Endothelial cell of umbilical vein (primary cell): ENCODE results near the gene POLR3B. TPM values are rescaled to one million over a fixed set of nuclear protein-coding genes. Genes with fewer than 3 reads are reported as not detected.

Experiments used
- BruUV-seq: library from RNA; stranded (reverse); fragments of 400-500 nt; replicated peaks from 2 replicates; lab custom pipeline; 2021; lab: Mats Ljungman, UMichigan
- CTCF ChIA-PET: fragments of 300-600, 350-600 bp; sonication (Branson Sonifier 250); formaldehyde crosslinking; loops from one replicate; lab custom pipeline; 2021; ENCODE audit warnings: antibody characterized with exemption, inconsistent platforms; lab: Charles Lee
- POLR2A ChIA-PET: fragments of 300-600, 350-600 bp; sonication (Branson Sonifier 250); formaldehyde crosslinking; loops from one replicate; lab custom pipeline; 2021; ENCODE audit warnings: antibody characterized with exemption, inconsistent platforms; lab: Charles Lee
- DNase-seq: peaks from one replicate; pipeline ENCODE4 v3.0.0-alpha.2; 2011; ENCODE audit warnings: low read depth, low spot score
- FAIRE-seq: peaks from 2 replicates; lab custom pipeline; 2011; peaks lifted over from hg19 to GRCh38; lab: Jason Lieb, UNC
- H2AFZ ChIP-seq: 2 replicates; pipeline ENCODE4 v1.6.0; 2012; ENCODE audit warnings: low read depth, low read length, control low read depth, inconsistent platforms
- H3K27ac ChIP-seq: 2 replicates; pipeline ENCODE4 v1.5.1; 2011; ENCODE audit warnings: low read depth, mild to moderate bottlenecking, control low read depth, low read length, moderate library complexity; ENCODE audit not compliant: insufficient read depth
- H3K27me3 ChIP-seq, 2 experiments: 2 replicates each; pipeline versions ENCODE4 v1.6.0 to v1.6.1; 2011; ENCODE audit warnings: low read length in 2 of 2, mixed read lengths in 1 of 2; ENCODE audit not compliant: control insufficient read depth in 2 of 2, insufficient read depth in 2 of 2
- H3K36me3 ChIP-seq, 2 experiments: 2 replicates in 1 of 2; 3 replicates in 1 of 2; pipeline ENCODE4 v1.5.1; 2011; ENCODE audit warnings: low read length in 2 of 2, mild to moderate bottlenecking in 1 of 2, moderate library complexity in 1 of 2; ENCODE audit not compliant: control insufficient read depth in 2 of 2, insufficient read depth in 2 of 2; ENCODE audit errors: extremely low read depth in 1 of 2
- H3K4me1 ChIP-seq: 3 replicates; pipeline ENCODE4 v1.5.1; 2011; ENCODE audit warnings: mild to moderate bottlenecking, low read length; ENCODE audit not compliant: control insufficient read depth, insufficient read depth; ENCODE audit errors: extremely low read depth
- H3K4me2 ChIP-seq: 2 replicates; pipeline ENCODE4 v1.6.1; 2011; ENCODE audit warnings: low read length, control low read depth, mixed read lengths; ENCODE audit not compliant: insufficient read depth
- H3K4me3 ChIP-seq, 3 experiments: fragments of 200-600 bp in 1 of 3; sonication (generic), shearing (Covaris generic) in 1 of 3; replicated peaks in 1 of 3; 2 replicates each; pipeline ENCODE4 v1.5.1; 2011 to 2016; ENCODE audit warnings: control low read depth in 3 of 3, low read length in 3 of 3, mild to moderate bottlenecking in 2 of 3, inconsistent platforms in 1 of 3, low read depth in 1 of 3, moderate library complexity in 1 of 3; ENCODE audit not compliant: insufficient read depth in 1 of 3
- H3K79me2 ChIP-seq: 2 replicates; pipeline ENCODE4 v1.6.0; 2012; ENCODE audit warnings: low read length, inconsistent platforms; ENCODE audit not compliant: control insufficient read depth, insufficient read depth
- H3K9ac ChIP-seq: replicated peaks from 2 replicates; pipeline ENCODE3; 2011; ENCODE audit warnings: low read length, control low read depth; ENCODE audit not compliant: insufficient read depth; ENCODE audit errors: extremely low read depth
- H3K9me1 ChIP-seq: replicated peaks from 3 replicates; pipeline ENCODE4 v1.6.0; 2011; ENCODE audit warnings: mild to moderate bottlenecking, low read length; ENCODE audit not compliant: control insufficient read depth, insufficient read depth; ENCODE audit errors: extremely low read depth
- H3K9me3 ChIP-seq: replicated peaks from 2 replicates; pipeline ENCODE4 v1.5.1; 2012; ENCODE audit warnings: low read length, inconsistent platforms; ENCODE audit not compliant: control insufficient read depth, insufficient read depth
- H4K20me1 ChIP-seq: replicated peaks from 2 replicates; pipeline ENCODE3; 2011; ENCODE audit warnings: mild to moderate bottlenecking, low read length; ENCODE audit not compliant: control insufficient read depth, insufficient read depth; ENCODE audit errors: extremely low read depth
- CTCF ChIP-seq, 2 donors: IDR thresholded peaks; 1 replicate in 1 of 2; 2 replicates in 1 of 2; pipeline ENCODE4 v1.5.1; 2011; ENCODE audit warnings: low read length in 2 of 2, mild to moderate bottlenecking in 2 of 2, moderate library complexity in 2 of 2, control low read depth in 1 of 2, inconsistent platforms in 1 of 2, low read depth in 1 of 2; ENCODE audit not compliant: insufficient read depth in 1 of 2; ENCODE audit errors: extremely low read depth in 1 of 2
- EZH2 ChIP-seq: IDR thresholded peaks from 2 replicates; pipeline ENCODE4 v1.6.1; 2012; ENCODE audit warnings: borderline replicate concordance, low read depth, mild to moderate bottlenecking, moderate library complexity, low read length, inconsistent platforms; ENCODE audit not compliant: severe bottlenecking
- FOS ChIP-seq: IDR thresholded peaks from 2 replicates; pipeline ENCODE4 v1.6.1; 2011; ENCODE audit warnings: mild to moderate bottlenecking, low read length, moderate library complexity, borderline replicate concordance; ENCODE audit not compliant: insufficient read depth
- GATA2 ChIP-seq: IDR thresholded peaks from 2 replicates; pipeline ENCODE4 v1.7.0; 2011; ENCODE audit warnings: low read depth, mild to moderate bottlenecking, moderate library complexity, mixed read lengths, low read length; ENCODE audit not compliant: insufficient read length, insufficient read depth
- JUN ChIP-seq: IDR thresholded peaks from 2 replicates; pipeline ENCODE4 v1.6.1; 2011; ENCODE audit warnings: borderline replicate concordance, low read depth; ENCODE audit not compliant: insufficient read length, insufficient read depth
- MAX ChIP-seq: IDR thresholded peaks from 2 replicates; pipeline ENCODE4 v1.6.1; 2011; ENCODE audit not compliant: insufficient read depth, insufficient read length
- MYC ChIP-seq: IDR thresholded peaks from one replicate; pipeline ENCODE4 v1.6.1; 2011; ENCODE audit warnings: mild to moderate bottlenecking, low read depth, low read length
- POLR2A ChIP-seq: IDR thresholded peaks from 2 replicates; pipeline ENCODE4 v1.6.1; 2012; ENCODE audit warnings: low read depth, mild to moderate bottlenecking, control low read depth, low read length
- POLR2AphosphoS5 ChIP-seq: IDR thresholded peaks from 2 replicates; pipeline ENCODE4 v1.6.1; 2012; ENCODE audit warnings: low read depth, mild to moderate bottlenecking, control low read depth, low read length, moderate library complexity; ENCODE audit not compliant: insufficient read depth
- dilution Hi-C: fragments of 300-500 bp; cut with MboI; formaldehyde crosslinking; loops from one replicate; pipeline ENCODE4 v1.15.0; 2019; ENCODE audit warnings: low sequenced_read_pairs; ENCODE audit not compliant: extremely low pct_ligation_motif_present
- intact Hi-C: fragments of 100-400 bp; cut with micrococcal nuclease; formaldehyde crosslinking; loops from one replicate; pipeline ENCODE4 v1.10.0; 2022
- polyA plus RNA-seq, 4 experiments: library from polyadenylated mRNA; depleted of rRNA in 3 of 4; stranded (reverse) in 3 of 4; unstranded in 1 of 4; fragments of >200 nt; gene quantifications; 2 replicates each; pipeline versions ENCODE4 v1.2.1 to v1.2.3, GENCODE V29; 2011 to 2012; ENCODE audit warnings: missing spikeins in 1 of 4
- total RNA-seq: library from RNA; stranded (reverse); gene quantifications from 2 replicates; pipeline ENCODE4 v1.2.3, GENCODE V29; 2021

POLR3B gene
- total and polyA plus RNA-seq, 2 donors (not counting 3 experiments of a cell fraction or from before 2014, with no cell fraction given): 6.0 to 12.3 TPM

- no peak overlapping the region for H2AFZ ChIP-seq
- no peak overlapping the region for H3K9ac ChIP-seq
- intact Hi-C loops: no loop called here
- TF ChIP-seq JUN (no peak), POLR2A (no peak), EZH2 (no peak), POLR2AphosphoS5 (no peak), FOS (no peak), CTCF (IDR thresholded peaks at IDR 0.05; ENCODE audit: extremely low read depth in 1 of 2, insufficient read depth in 1 of 2, low read depth in 1 of 2, low read length in 2 of 2) (no peak), MYC (no peak), MAX (no peak), GATA2 (no peak)
- H3K27ac ChIP-seq: no peak overlapping the region
- ChIA-PET CTCF (interaction anchor here (1.4 kb wide), 1 partner anchor 10 kb away, joined by 4 read pairs; no protein-coding TSS in a partner anchor), POLR2A (no interaction called here)
- FAIRE-seq (no peak), DNase-seq (no peak)
- H3K9me1 ChIP-seq: no peaks in the 10 kb centered on the region
- H3K9me3 ChIP-seq: no peaks in the 10 kb centered on the region
- H4K20me1 ChIP-seq: no peaks in the 10 kb centered on the region
- H3K27me3 ChIP-seq: no peaks in the 10 kb centered on the region
- H3K4me3 ChIP-seq: no peak overlapping the region
- H3K36me3 ChIP-seq: no peaks in the 10 kb centered on the region
- dilution Hi-C loops: no loop called here
- H3K79me2 ChIP-seq: no peaks in the 10 kb centered on the region
- BruUV-seq: no TSS peak
- H3K4me2 ChIP-seq: no peak overlapping the region
- H3K4me1 ChIP-seq: no peaks in the 10 kb centered on the region
Observed at GRCh38 chr12:106429043-106429552, 71.5 kb downstream of the POLR3B start.
